K562 (cell line): Measurements from ENCODE around the gene RIC8B. TPM values are rescaled to one million over a fixed set of nuclear protein-coding genes. Genes with fewer than 3 reads are reported as not detected.

ENCODE experiments used
- ATAC-seq: fragments of 200-7000 bp; cut with Tn5 transposase; 3 replicates; pipeline ENCODE4 v1.9.1; 2020; ENCODE audit warnings: moderate library complexity
- BruUV-seq: library from RNA; stranded (reverse); fragments of 400-500 nt; replicated peaks from 2 replicates; lab custom pipeline; 2021; lab: Mats Ljungman, UMichigan
- CTCF ChIA-PET: fragments of 300-600 bp; formaldehyde crosslinking; extraction: SDS; loops from one replicate; lab custom pipeline; 2021; ENCODE audit warnings: low intra/inter-chr PET ratio; lab: Yijun Ruan, JAX
- POLR2A ChIA-PET: fragments of 300-600, 350-650 bp; sonication (Branson Sonifier 250); formaldehyde crosslinking; extraction: SDS; loops from one replicate; lab custom pipeline; 2021; ENCODE audit warnings: antibody characterized with exemption, inconsistent platforms; lab: Yijun Ruan, JAX
- DNase-seq, 4 experiments: peaks; one replicate each; pipeline versions ENCODE4 v3.0.0 to v3.0.0-alpha.2; 2011 to 2018; ENCODE audit warnings: low spot score in 3 of 4, mixed read lengths in 3 of 4; ENCODE audit errors: extremely low read depth in 1 of 4
- FAIRE-seq: peaks from 2 replicates; lab custom pipeline; 2011; peaks lifted over from hg19 to GRCh38; lab: Jason Lieb, UNC
- H2AFZ ChIP-seq: 2 replicates; pipeline ENCODE4 v1.6.0; 2011; ENCODE audit warnings: low read depth, low read length, control low read depth, inconsistent platforms
- H3K27ac ChIP-seq: fragments of 200-600 bp; 3 replicates; pipeline ENCODE4 v1.8.0; 2011; ENCODE audit warnings: low read depth, mild to moderate bottlenecking, control low read depth, inconsistent platforms, low read length, moderate library complexity, mixed read lengths; ENCODE audit errors: extremely low read depth
- H3K27me3 ChIP-seq, 2 experiments: fragments of 300-600 bp in 1 of 2; 2 replicates in 1 of 2; 3 replicates in 1 of 2; pipeline versions ENCODE4 v1.6.0 to v1.8.0; 2011; ENCODE audit warnings: inconsistent platforms in 2 of 2, low read length in 2 of 2, mild to moderate bottlenecking in 1 of 2, mixed read lengths in 1 of 2, moderate library complexity in 1 of 2; ENCODE audit not compliant: control insufficient read depth in 2 of 2, insufficient read depth in 2 of 2
- H3K36me3 ChIP-seq: fragments of 300-600 bp; 3 replicates; pipeline ENCODE4 v1.8.0; 2011; ENCODE audit warnings: mild to moderate bottlenecking, low read length, inconsistent platforms; ENCODE audit not compliant: control insufficient read depth, insufficient read depth
- H3K4me1 ChIP-seq, 2 experiments: fragments of 200-600 bp in 1 of 2; replicated peaks in 1 of 2; 2 replicates in 1 of 2; 3 replicates in 1 of 2; pipeline versions ENCODE4 v1.5.1 to v1.8.0; 2011; ENCODE audit warnings: inconsistent platforms in 2 of 2, low read length in 2 of 2, mild to moderate bottlenecking in 1 of 2, mixed read lengths in 1 of 2, moderate library complexity in 1 of 2; ENCODE audit not compliant: control insufficient read depth in 2 of 2, insufficient read depth in 2 of 2
- H3K4me2 ChIP-seq: 2 replicates; pipeline ENCODE4 v1.6.1; 2011; ENCODE audit warnings: low read length, control low read depth, inconsistent platforms, mixed read lengths; ENCODE audit not compliant: insufficient read depth
- H3K4me3 ChIP-seq: fragments of 200-600 bp; sonication (generic), shearing (Covaris generic); 2 replicates; pipeline ENCODE4 v1.5.1; 2016; ENCODE audit warnings: control low read depth, inconsistent platforms
- H3K79me2 ChIP-seq: fragments of 200-600 bp; 3 replicates; pipeline ENCODE4 v1.8.0; 2011; ENCODE audit warnings: low read length, inconsistent platforms; ENCODE audit not compliant: control insufficient read depth, insufficient read depth
- H3K9ac ChIP-seq, 2 experiments: 2 replicates each; pipeline versions ENCODE4 v1.6.0 to v1.6.1; 2011; ENCODE audit warnings: low read depth in 2 of 2, low read length in 2 of 2, control low read depth in 1 of 2, inconsistent platforms in 1 of 2, mild to moderate bottlenecking in 1 of 2, mixed read lengths in 1 of 2; ENCODE audit not compliant: insufficient read depth in 1 of 2
- H3K9me1 ChIP-seq: one replicate; pipeline ENCODE4 v1.6.0; 2011; ENCODE audit warnings: inconsistent platforms, mild to moderate bottlenecking, low read length, moderate library complexity; ENCODE audit not compliant: control insufficient read depth, insufficient read depth
- H3K9me3 ChIP-seq: replicated peaks from 2 replicates; pipeline ENCODE4 v1.5.1; 2011; ENCODE audit warnings: low read depth, low read length, inconsistent platforms; ENCODE audit not compliant: control insufficient read depth, insufficient read depth
- H4K20me1 ChIP-seq: replicated peaks from 2 replicates; pipeline ENCODE4 v1.6.1; 2011; ENCODE audit warnings: low read length, inconsistent platforms, mixed read lengths; ENCODE audit not compliant: control insufficient read depth, insufficient read depth
- CBFA2T3 ChIP-seq: fragments of 450-650 bp; IDR thresholded peaks from 2 replicates; pipeline ENCODE4 v1.6.1; 2017
- CBX5 ChIP-seq: IDR thresholded peaks from 2 replicates; pipeline ENCODE4 v1.6.1; 2014; ENCODE audit warnings: low read depth, borderline replicate concordance
- CREB1 ChIP-seq, 2 experiments: sonication (generic) in 1 of 2; formaldehyde crosslinking in 1 of 2; IDR thresholded peaks; 2 replicates each; pipeline versions ENCODE4 v1.6.1 to v1.8.0; 2012 to 2022; ENCODE audit warnings: inconsistent platforms in 1 of 2, mild to moderate bottlenecking in 1 of 2, missing genetic modification reagents in 1 of 2, moderate library complexity in 1 of 2
- ETS2 ChIP-seq: IDR thresholded peaks from 2 replicates; pipeline ENCODE4 v1.6.1; 2016; ENCODE audit warnings: borderline replicate concordance, missing genetic modification characterization, mild to moderate bottlenecking, moderate library complexity, missing compliant biosample characterization; ENCODE audit not compliant: poor library complexity, severe bottlenecking
- FOSL1 ChIP-seq: fragments of 200-800 bp; sonication (Bioruptor generic); conservative IDR thresholded peaks from 2 replicates; pipeline ENCODE4 v1.6.1; 2016; ENCODE audit warnings: missing genetic modification characterization, missing compliant biosample characterization
- GTF2E2 ChIP-seq: fragments of 200-800 bp; sonication (Bioruptor generic); IDR thresholded peaks from 2 replicates; pipeline ENCODE4 v1.6.1; 2016; ENCODE audit warnings: missing genetic modification characterization, missing compliant biosample characterization
- MTA1 ChIP-seq: fragments of 450-650 bp; IDR thresholded peaks from 2 replicates; pipeline ENCODE4 v1.6.1; 2017; ENCODE audit warnings: borderline replicate concordance
- RCOR1 ChIP-seq, 2 experiments: IDR thresholded peaks; 2 replicates each; pipeline ENCODE4 v1.6.1; 2012; ENCODE audit warnings: low read depth in 2 of 2, low read length in 2 of 2, borderline replicate concordance in 1 of 2, improper control_type of control experiment in 1 of 2
- ZFP1 ChIP-seq: fragments of 450-650 bp; formaldehyde crosslinking; IDR thresholded peaks from 2 replicates; pipeline ENCODE4 v1.4.0; 2020; ENCODE audit warnings: mild to moderate bottlenecking, mixed read lengths
- ZNF24 ChIP-seq: fragments of 450-650 bp; IDR thresholded peaks from 2 replicates; pipeline ENCODE4 v1.6.1; 2016
- WGBS: fragments of 100-300 bp; shearing (Covaris generic); methylation state at CpG from one replicate; pipeline ENCODE4 v1.1.6; 2016; ENCODE audit warnings: low coverage, mixed read lengths; ENCODE audit not compliant: insufficient coverage; ENCODE audit errors: missing lambda C conversion rate; 5-methylcytosine and 5-hydroxymethylcytosine counted together
- in situ Hi-C: fragments of 300-500 bp; cut with MboI; formaldehyde crosslinking; loops from 4 replicates; pipeline ENCODE4 v1.15.0; 2018; ENCODE audit warnings: inconsistent platforms, mixed read lengths
- intact Hi-C: fragments of 100-400 bp; cut with micrococcal nuclease; formaldehyde crosslinking; loops from 2 replicates; pipeline ENCODE4 v1.14.2; 2022
- polyA plus RNA-seq, 8 experiments: library from polyadenylated mRNA; depleted of rRNA in 4 of 8; stranded (reverse) in 5 of 8; unstranded in 3 of 8; fragments of >200 nt; fragmentation: Nextera tagmentation in 2 of 8; fragmentation: Illumina TruSeq in 1 of 8; extraction: Ambion mirVana in 2 of 8; extraction: Trizol in 1 of 8; gene quantifications; 2 replicates each; pipeline versions ENCODE4 v1.2.1 to v1.2.3, GENCODE V29; 2011 to 2014; ENCODE audit warnings: inconsistent platforms in 1 of 8, missing spikeins in 1 of 8
- total RNA-seq, 7 experiments: library from RNA; depleted of rRNA in 6 of 7; stranded (reverse); fragments of >200 nt in 6 of 7; fragmentation: Illumina TruSeq in 2 of 7; extraction: Trizol in 2 of 7; gene quantifications; 2 replicates each; pipeline versions ENCODE4 v1.2.1 to v1.2.3, GENCODE V29; 2011 to 2021; ENCODE audit warnings: low replicate concordance in 1 of 7
- TF ChIP-seq, protein P1 (sequence below): conservative IDR thresholded peaks from 2 replicates; pipeline ENCODE4 v1.6.1; 2011; ENCODE audit warnings: low read depth, mild to moderate bottlenecking, low read length; ENCODE audit not compliant: control insufficient read depth

Gene RIC8B
- total and polyA plus RNA-seq, 9 of the 15 experiments (the other 6 are each of a cell fraction or from before 2014, with no cell fraction given): 0.92 to 8.1 (median 4.8) TPM

DNA sequence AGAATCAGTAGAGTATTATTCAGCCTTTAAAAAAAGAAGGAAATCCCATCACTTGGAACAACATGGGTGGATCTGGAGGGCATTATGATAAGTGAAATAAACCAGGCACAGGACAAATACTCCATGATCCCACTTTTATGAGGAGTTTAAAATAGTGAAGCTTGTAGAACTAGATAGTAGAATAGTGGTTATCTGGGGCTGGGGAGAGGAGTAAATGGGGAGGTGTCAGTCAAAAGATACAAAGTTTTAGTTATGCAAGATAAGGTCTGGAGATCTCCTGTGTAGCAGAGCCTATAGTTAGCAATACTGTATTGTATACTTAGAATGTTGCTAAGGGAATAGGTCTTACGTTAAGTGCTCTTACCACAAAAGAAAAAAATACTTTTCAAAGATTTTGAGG, 64.9 kb downstream of the RIC8B start (continued):
- TF ChIP-seq, protein P1, sequence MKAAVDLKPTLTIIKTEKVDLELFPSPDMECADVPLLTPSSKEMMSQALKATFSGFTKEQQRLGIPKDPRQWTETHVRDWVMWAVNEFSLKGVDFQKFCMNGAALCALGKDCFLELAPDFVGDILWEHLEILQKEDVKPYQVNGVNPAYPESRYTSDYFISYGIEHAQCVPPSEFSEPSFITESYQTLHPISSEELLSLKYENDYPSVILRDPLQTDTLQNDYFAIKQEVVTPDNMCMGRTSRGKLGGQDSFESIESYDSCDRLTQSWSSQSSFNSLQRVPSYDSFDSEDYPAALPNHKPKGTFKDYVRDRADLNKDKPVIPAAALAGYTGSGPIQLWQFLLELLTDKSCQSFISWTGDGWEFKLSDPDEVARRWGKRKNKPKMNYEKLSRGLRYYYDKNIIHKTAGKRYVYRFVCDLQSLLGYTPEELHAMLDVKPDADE: no peak
- TF ChIP-seq ZFP1: no peak
- TF ChIP-seq MTA1: no peak
- no peak for TF ChIP-seq ZNF24
- TF ChIP-seq CREB1 (IDR thresholded peaks at IDR 0.05): no peak
- TF ChIP-seq CREB1 (CRISPR knock-in tag; IDR thresholded peaks at IDR 0.05): no peak
- peak; percentile 53 for TF ChIP-seq CBFA2T3
- no peak for TF ChIP-seq CBX5

DNA sequence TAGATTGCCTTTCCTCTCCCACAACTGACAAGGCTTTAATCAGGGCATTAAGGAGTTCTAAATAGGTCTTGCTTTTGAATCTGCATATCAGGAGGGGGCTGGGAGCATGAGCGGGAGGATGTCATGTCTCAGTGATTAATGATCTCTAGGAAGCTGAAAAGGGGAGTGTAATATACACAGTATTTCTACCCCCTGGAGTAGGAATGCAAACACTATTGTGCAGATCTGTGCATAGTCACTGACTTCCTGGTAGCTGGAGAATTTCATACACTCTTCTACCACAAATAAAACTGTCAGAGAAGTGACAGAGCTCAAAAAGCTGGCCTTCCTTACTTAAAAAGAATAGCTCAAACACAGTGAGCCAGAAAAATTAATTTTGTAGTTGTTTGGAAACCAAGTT, 65.8 kb downstream of the RIC8B start:
- POLR2A ChIA-PET: interaction anchor here (0.6 to 1.6 kb wide), 2 partner anchors 9 to 281 kb away, joined by 3 to 6 read pairs; no protein-coding TSS in a partner anchor
- H3K4me2 ChIP-seq: peak overlapping the region; percentile 22; the same call in 1 of the 2 replicates
- FAIRE-seq: peak; percentile 80
- TF ChIP-seq FOSL1 (tag) (no peak), GTF2E2 (tag) (no peak), RCOR1 (IDR thresholded peaks at IDR 0.05; ENCODE audit: borderline replicate concordance in 1 of 2, low read depth in 2 of 2, low read length in 2 of 2) (0 out of 4 replicates have a peak, but pooled peaks of 1 of the 2 experiments have one; percentile 10), ETS2 (no peak)

More for the DNA sequence above, 65.8 kb downstream of the RIC8B start:
- CTCF ChIA-PET: interaction anchor here (0.6 to 2.8 kb wide), 5 partner anchors 78 to 483 kb away, joined by 3 to 20 read pairs (median 3); partner anchors contain the start of gene POLR3B
- in situ Hi-C loops: no loop called here
- intact Hi-C loops: loop anchor here (1.0 to 10.0 kb wide), 8 partner anchors 65 to 613 kb away; partner anchors contain the start of genes POLR3B and RIC8B
- ATAC-seq (peak; percentile 96), DNase-seq (peak; percentile 37 to 82 (median 60))
- Histone ChIP-seq H2AFZ (peak overlapping the region; percentile 33; the same call in 1 of the 2 replicates), H3K9me1 (no peaks in the 10 kb centered on the region), H3K4me3 (no peak overlapping the region), H3K27ac (peak overlapping the region; percentile 57; the same call in 2 of the 3 replicates), H3K79me2 (no peaks in the 10 kb centered on the region; the same call in 2 of the 3 replicates), H3K9me3 (no peaks in the 10 kb centered on the region), H4K20me1 (no peaks in the 10 kb centered on the region), H3K9ac (no peak overlapping the region; a peak in 1 of 4 replicates), H3K36me3 (peaks cover 4% of the 10 kb centered on the region; the same call in 1 of the 3 replicates), H3K27me3 (no peaks in the 10 kb centered on the region), H3K4me1 (peaks cover 6 to 24% of the 10 kb centered on the region in 2 experiments; a peak in 3 of 5 replicates)
- no TSS peak for BruUV-seq
- WGBS: 0% methylated on average over 1 of the region's 1 CpG
